Keratinocyte (primary cell): Measurements from ENCODE around the gene SCFD2. TPM values are rescaled to one million over a fixed set of nuclear protein-coding genes. Genes with fewer than 3 reads are reported as not detected.

ENCODE experiments used
- DNase-seq: peaks from one replicate; pipeline ENCODE4 v3.0.0-alpha.2; 2011; ENCODE audit warnings: low read depth, missing footprints, low spot score
- FAIRE-seq: peaks from 2 replicates; lab custom pipeline; 2011; peaks lifted over from hg19 to GRCh38; lab: Jason Lieb, UNC
- H2AFZ ChIP-seq: 2 replicates; pipeline ENCODE4 v1.6.0; 2012; ENCODE audit warnings: low read length, control low read depth, inconsistent platforms; ENCODE audit not compliant: control insufficient read depth
- H3K27ac ChIP-seq: 2 replicates; pipeline ENCODE4 v1.5.1; 2011; ENCODE audit warnings: low read length; ENCODE audit not compliant: control insufficient read depth, insufficient read depth
- H3K27me3 ChIP-seq: 3 replicates; pipeline ENCODE4 v1.6.0; 2011; ENCODE audit warnings: low read length; ENCODE audit not compliant: control insufficient read depth, insufficient read depth; ENCODE audit errors: extremely low read depth
- H3K36me3 ChIP-seq, 2 experiments: 2 replicates in 1 of 2; 3 replicates in 1 of 2; pipeline ENCODE4 v1.5.1; 2011; ENCODE audit warnings: low read length in 2 of 2, mild to moderate bottlenecking in 1 of 2; ENCODE audit not compliant: control insufficient read depth in 2 of 2, insufficient read depth in 2 of 2; ENCODE audit errors: extremely low read depth in 1 of 2
- H3K4me1 ChIP-seq: 3 replicates; pipeline ENCODE4 v1.5.1; 2011; ENCODE audit warnings: low read length; ENCODE audit not compliant: control insufficient read depth, insufficient read depth; ENCODE audit errors: extremely low read depth
- H3K4me2 ChIP-seq: 3 replicates; pipeline ENCODE4 v1.6.0; 2011; ENCODE audit warnings: low read depth, low read length; ENCODE audit not compliant: control insufficient read depth, insufficient read depth; ENCODE audit errors: extremely low read depth
- H3K4me3 ChIP-seq, 3 experiments: fragments of 200-600 bp in 1 of 3; sonication (generic) in 1 of 3; 2 replicates in 2 of 3; 3 replicates in 1 of 3; pipeline ENCODE4 v1.5.1; 2011 to 2016; ENCODE audit warnings: low read length in 3 of 3, mild to moderate bottlenecking in 3 of 3, control low read depth in 2 of 3, inconsistent platforms in 1 of 3, low read depth in 1 of 3, mixed read lengths in 1 of 3, mixed run types in 1 of 3, moderate library complexity in 1 of 3; ENCODE audit not compliant: control insufficient read depth in 2 of 3, insufficient read depth in 2 of 3; ENCODE audit errors: extremely low read depth in 1 of 3
- H3K79me2 ChIP-seq: 2 replicates; pipeline ENCODE4 v1.6.0; 2012; ENCODE audit warnings: low read length; ENCODE audit not compliant: control insufficient read depth, insufficient read depth
- H3K9ac ChIP-seq: 3 replicates; pipeline ENCODE4 v1.6.0; 2011; ENCODE audit warnings: low read length; ENCODE audit not compliant: control insufficient read depth, insufficient read depth; ENCODE audit errors: extremely low read depth
- H3K9me1 ChIP-seq: 3 replicates; pipeline ENCODE4 v1.6.0; 2011; ENCODE audit warnings: low read length; ENCODE audit not compliant: control insufficient read depth, insufficient read depth; ENCODE audit errors: extremely low read depth
- H3K9me3 ChIP-seq: 2 replicates; pipeline ENCODE4 v1.5.1; 2012; ENCODE audit warnings: low read depth, low read length; ENCODE audit not compliant: control insufficient read depth
- H4K20me1 ChIP-seq: 3 replicates; pipeline ENCODE4 v1.6.0; 2011; ENCODE audit warnings: low read length; ENCODE audit not compliant: control insufficient read depth, insufficient read depth; ENCODE audit errors: extremely low read depth
- EZH2 ChIP-seq: IDR thresholded peaks from one replicate; pipeline ENCODE4 v1.6.1; 2012; ENCODE audit warnings: inconsistent platforms, mild to moderate bottlenecking, low read length, moderate library complexity
- dilution Hi-C: fragments of 300-500 bp; cut with MboI; formaldehyde crosslinking; loops from one replicate; pipeline ENCODE4 v1.7.0; 2020; ENCODE audit warnings: low sequenced_read_pairs; ENCODE audit not compliant: extremely low pct_ligation_motif_present
- polyA plus RNA-seq, 5 experiments: library from polyadenylated mRNA; depleted of rRNA in 3 of 5; stranded (reverse) in 3 of 5; stranded (forward) in 1 of 5; unstranded in 1 of 5; fragments of >200 nt; gene quantifications; 1 replicate in 1 of 5; 2 replicates in 3 of 5; 3 replicates in 1 of 5; pipeline versions ENCODE4 v1.2.1 to v1.2.3, GENCODE V29; 2011 to 2012; ENCODE audit warnings: missing spikeins in 2 of 5, low read depth in 1 of 5, low replicate concordance in 1 of 5
- TF ChIP-seq, protein P1 (sequence below), 3 experiments: IDR thresholded peaks in 1 of 3; conservative IDR thresholded peaks in 1 of 3; optimal IDR thresholded peaks in 1 of 3; 2 replicates in 2 of 3; 3 replicates in 1 of 3; pipeline versions ENCODE3 to v1.5.1; 2011; ENCODE audit warnings: low read length in 3 of 3, mild to moderate bottlenecking in 3 of 3, moderate library complexity in 2 of 3, control low read depth in 1 of 3, inconsistent platforms in 1 of 3; ENCODE audit not compliant: insufficient read depth in 2 of 3; ENCODE audit errors: extremely low read depth in 1 of 3

SCFD2 gene
- polyA plus RNA-seq, 1 donor (not counting 4 experiments of a cell fraction or from before 2014, with no cell fraction given) = 13.9 TPM

DNA sequence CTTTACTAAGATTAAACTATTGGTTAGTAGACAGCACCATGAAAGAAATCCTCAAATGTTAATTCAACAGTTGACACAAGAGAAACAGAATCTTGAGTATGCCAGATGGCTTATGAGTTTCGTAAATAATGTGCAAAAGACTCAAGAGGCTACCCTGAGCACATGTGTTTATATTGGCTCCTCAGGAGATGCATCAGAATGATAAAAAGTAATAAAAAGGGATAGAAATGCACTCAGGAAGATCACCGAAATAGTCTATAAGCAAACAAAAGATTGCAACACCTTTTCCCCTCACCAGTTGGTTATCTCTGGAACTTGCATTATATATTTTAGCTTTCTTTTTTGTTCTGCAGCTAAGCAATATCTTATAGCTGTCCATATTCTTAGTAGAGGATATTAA is 84.4 kb downstream of the SCFD2 start:
- no peak overlapping the region for H3K9ac ChIP-seq
- dilution Hi-C loops = no loop called here
- H4K20me1 ChIP-seq = no peaks in the 10 kb centered on the region
- no peaks in the 10 kb centered on the region for H3K27me3 ChIP-seq
- H3K9me1 ChIP-seq = no peaks in the 10 kb centered on the region
- no peaks in the 10 kb centered on the region for H3K36me3 ChIP-seq
- H3K79me2 ChIP-seq = peaks cover 3% of the 10 kb centered on the region
- H2AFZ ChIP-seq = no peak overlapping the region
- FAIRE-seq (no peak), DNase-seq (no peak)
- H3K4me2 ChIP-seq = no peak overlapping the region
- H3K4me1 ChIP-seq = no peaks in the 10 kb centered on the region
- no peak overlapping the region for H3K27ac ChIP-seq
- TF ChIP-seq, protein P1, sequence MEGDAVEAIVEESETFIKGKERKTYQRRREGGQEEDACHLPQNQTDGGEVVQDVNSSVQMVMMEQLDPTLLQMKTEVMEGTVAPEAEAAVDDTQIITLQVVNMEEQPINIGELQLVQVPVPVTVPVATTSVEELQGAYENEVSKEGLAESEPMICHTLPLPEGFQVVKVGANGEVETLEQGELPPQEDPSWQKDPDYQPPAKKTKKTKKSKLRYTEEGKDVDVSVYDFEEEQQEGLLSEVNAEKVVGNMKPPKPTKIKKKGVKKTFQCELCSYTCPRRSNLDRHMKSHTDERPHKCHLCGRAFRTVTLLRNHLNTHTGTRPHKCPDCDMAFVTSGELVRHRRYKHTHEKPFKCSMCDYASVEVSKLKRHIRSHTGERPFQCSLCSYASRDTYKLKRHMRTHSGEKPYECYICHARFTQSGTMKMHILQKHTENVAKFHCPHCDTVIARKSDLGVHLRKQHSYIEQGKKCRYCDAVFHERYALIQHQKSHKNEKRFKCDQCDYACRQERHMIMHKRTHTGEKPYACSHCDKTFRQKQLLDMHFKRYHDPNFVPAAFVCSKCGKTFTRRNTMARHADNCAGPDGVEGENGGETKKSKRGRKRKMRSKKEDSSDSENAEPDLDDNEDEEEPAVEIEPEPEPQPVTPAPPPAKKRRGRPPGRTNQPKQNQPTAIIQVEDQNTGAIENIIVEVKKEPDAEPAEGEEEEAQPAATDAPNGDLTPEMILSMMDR (optimal IDR thresholded peaks at IDR 0.05 in 1 of 3, IDR thresholded peaks at IDR 0.05 in 1 of 3, conservative IDR thresholded peaks at IDR 0.05 in 1 of 3; ENCODE audit: extremely low read depth in 1 of 3, insufficient read depth in 2 of 3, low read length in 3 of 3) = no peak
- no peak for TF ChIP-seq EZH2
- no peak overlapping the region for H3K4me3 ChIP-seq
- H3K9me3 ChIP-seq = no peaks in the 10 kb centered on the region

DNA sequence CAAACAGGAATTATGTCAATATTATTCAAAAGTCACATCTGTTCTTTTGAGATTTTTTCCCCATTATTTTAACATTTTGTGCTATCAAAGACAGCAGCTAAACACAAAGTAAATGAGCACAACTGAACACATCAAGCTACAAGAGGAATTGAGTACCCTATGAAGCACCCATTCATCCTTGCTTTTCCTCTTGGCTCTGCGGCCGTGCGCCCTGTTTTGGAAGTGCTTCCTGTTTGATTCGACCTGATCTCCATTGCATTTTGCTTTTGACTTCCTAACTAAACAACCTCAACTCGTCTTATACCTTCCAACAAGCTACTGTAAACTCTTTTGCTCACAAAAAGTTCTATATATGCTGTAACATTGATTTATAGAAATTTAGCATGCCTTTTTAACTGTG is 85.0 kb downstream of the SCFD2 start:
- TF ChIP-seq, protein P1 (optimal IDR thresholded peaks at IDR 0.05 in 1 of 3, IDR thresholded peaks at IDR 0.05 in 1 of 3, conservative IDR thresholded peaks at IDR 0.05 in 1 of 3; ENCODE audit: extremely low read depth in 1 of 3, insufficient read depth in 2 of 3, low read length in 3 of 3) = no peak
- Histone ChIP-seq H3K4me2 (no peak overlapping the region), H4K20me1 (no peaks in the 10 kb centered on the region), H2AFZ (no peak overlapping the region), H3K27ac (no peak overlapping the region), H3K4me3 (no peak overlapping the region), H3K9me1 (no peaks in the 10 kb centered on the region), H3K9me3 (no peaks in the 10 kb centered on the region), H3K4me1 (no peaks in the 10 kb centered on the region), H3K79me2 (peaks cover under 1% of the 10 kb centered on the region), H3K36me3 (no peaks in the 10 kb centered on the region), H3K27me3 (no peaks in the 10 kb centered on the region), H3K9ac (no peak overlapping the region)
- no peak for DNase-seq
- dilution Hi-C loops = no loop called here
- no peak for FAIRE-seq
